ENCODE results near the gene SND1.

GRCh38 chr7:127903892-127904669 lies 252.1 kb downstream of the SND1 start:
- TF ChIP-seq POLR2A (IDR thresholded peaks at IDR 0.05; ENCODE audit: low read depth, low read length) (no peak), POLR2AphosphoS5 (IDR thresholded peaks at IDR 0.05; ENCODE audit: low read depth, low read length) (no peak)

Data from GM12892 (cell line).